Measurements from ENCODE around the gene CTSK. TPM values are rescaled to one million over a fixed set of nuclear protein-coding genes. Genes with fewer than 3 reads are reported as not detected.

The CTSK gene
- total RNA-seq, 1 donor from 2014 or later, result 3.5 TPM

DNA sequence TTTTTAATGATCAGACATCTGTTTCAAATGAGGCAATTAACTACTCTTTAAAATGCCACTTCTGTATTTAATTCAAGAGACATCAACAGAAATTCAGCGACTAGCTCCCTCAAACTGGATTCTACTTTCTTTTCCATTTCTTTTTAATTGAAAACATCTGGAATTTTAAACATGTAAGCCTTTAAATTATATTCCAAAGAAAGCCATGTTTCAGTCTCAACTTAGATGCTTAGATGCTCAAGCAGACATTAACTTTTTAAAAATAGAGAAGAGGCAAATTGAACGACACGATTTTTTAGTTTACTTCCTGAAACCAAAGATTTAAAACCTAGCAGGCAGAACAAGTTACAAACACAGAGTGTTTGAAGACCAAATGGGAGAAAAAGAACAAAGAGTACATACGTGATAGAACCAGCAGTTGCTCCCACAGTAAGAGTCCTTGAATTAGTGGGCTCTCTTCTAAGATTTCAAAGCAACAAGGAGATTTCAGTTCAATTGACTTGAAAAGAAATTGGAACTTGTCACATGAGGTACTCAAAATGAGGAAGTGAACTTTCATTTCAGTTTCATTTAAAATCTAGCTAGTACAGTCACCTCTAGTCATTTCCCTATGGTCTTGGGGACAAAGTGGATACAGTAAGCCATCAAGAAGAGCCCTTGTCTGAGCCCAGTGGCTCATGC, 42.6 kb downstream of the CTSK start, which contains the start of gene CTSS:
CTSS (minus strand) TSS at position 483 of the 681 bp plus-strand sequence. CDS start 1,015 bp downstream, outside the sequence.
- peaks cover 55% of the 10 kb centered on the region for H3K4me1 Mint-ChIP-seq
- no peak for DNase-seq
- H3K27me3 Mint-ChIP-seq, result no peaks in the 10 kb centered on the region
- ChIA-PET POLR2A (interaction anchor here (0.5 to 3.4 kb wide), 22 partner anchors 9 to 701 kb away, joined by 3 to 13 read pairs (median 4); partner anchors contain the start of genes ARNT, CERS2, ENSA and GOLPH3L), CTCF (interaction anchor here (0.6 to 4.7 kb wide), 3 partner anchors 156 to 535 kb away, joined by 3 to 22 read pairs (median 3); no protein-coding TSS in a partner anchor)
- H3K9me3 Mint-ChIP-seq, result no peaks in the 10 kb centered on the region
- peak; percentile 88 for ATAC-seq (ENCODE audit: low read depth)
- intact Hi-C loops (cut with micrococcal nuclease), result loop anchor here (2.0 to 10.0 kb wide), 3 partner anchors 47 to 213 kb away; no protein-coding TSS in a partner anchor
- TF ChIP-seq, protein P1, sequence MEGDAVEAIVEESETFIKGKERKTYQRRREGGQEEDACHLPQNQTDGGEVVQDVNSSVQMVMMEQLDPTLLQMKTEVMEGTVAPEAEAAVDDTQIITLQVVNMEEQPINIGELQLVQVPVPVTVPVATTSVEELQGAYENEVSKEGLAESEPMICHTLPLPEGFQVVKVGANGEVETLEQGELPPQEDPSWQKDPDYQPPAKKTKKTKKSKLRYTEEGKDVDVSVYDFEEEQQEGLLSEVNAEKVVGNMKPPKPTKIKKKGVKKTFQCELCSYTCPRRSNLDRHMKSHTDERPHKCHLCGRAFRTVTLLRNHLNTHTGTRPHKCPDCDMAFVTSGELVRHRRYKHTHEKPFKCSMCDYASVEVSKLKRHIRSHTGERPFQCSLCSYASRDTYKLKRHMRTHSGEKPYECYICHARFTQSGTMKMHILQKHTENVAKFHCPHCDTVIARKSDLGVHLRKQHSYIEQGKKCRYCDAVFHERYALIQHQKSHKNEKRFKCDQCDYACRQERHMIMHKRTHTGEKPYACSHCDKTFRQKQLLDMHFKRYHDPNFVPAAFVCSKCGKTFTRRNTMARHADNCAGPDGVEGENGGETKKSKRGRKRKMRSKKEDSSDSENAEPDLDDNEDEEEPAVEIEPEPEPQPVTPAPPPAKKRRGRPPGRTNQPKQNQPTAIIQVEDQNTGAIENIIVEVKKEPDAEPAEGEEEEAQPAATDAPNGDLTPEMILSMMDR (IDR thresholded peaks at IDR 0.05), result no peak
- H3K36me3 Mint-ChIP-seq (ENCODE audit: low read depth), result peaks cover 36% of the 10 kb centered on the region
- H3K27ac Mint-ChIP-seq, result peak within 1 kb of the TSS; percentile 97
- peak within 1 kb of the TSS; percentile 93 for H3K4me3 Mint-ChIP-seq

- Mint-ChIP-seq H3K4me1 (peaks cover 63% of the 10 kb centered on the region), H3K36me3 (ENCODE audit: low read depth) (peaks cover 43% of the 10 kb centered on the region), H3K27me3 (no peaks in the 10 kb centered on the region), H3K9me3 (no peaks in the 10 kb centered on the region), H3K4me3 (peak overlapping the region; percentile 93), H3K27ac (peak overlapping the region; percentile 97)
- ATAC-seq (ENCODE audit: low read depth), result peak; percentile 16
- ChIA-PET CTCF (interaction anchor here (0.6 to 4.7 kb wide), 2 partner anchors 157 to 536 kb away, joined by 3 to 22 read pairs; no protein-coding TSS in a partner anchor), POLR2A (interaction anchor here (0.5 to 3.4 kb wide), 13 partner anchors 8 to 490 kb away, joined by 3 to 10 read pairs (median 4); partner anchors contain the start of genes ARNT, CERS2, ENSA and PSMD4)
- DNase-seq, result no peak
- TF ChIP-seq, protein P1 (IDR thresholded peaks at IDR 0.05), result no peak
- intact Hi-C loops (cut with micrococcal nuclease), result loop anchor here (2.0 to 10.0 kb wide), 3 partner anchors 48 to 214 kb away; no protein-coding TSS in a partner anchor
Observed at GRCh38 chr1:150764617-150765101, 43.4 kb downstream of the CTSK start.

DNA sequence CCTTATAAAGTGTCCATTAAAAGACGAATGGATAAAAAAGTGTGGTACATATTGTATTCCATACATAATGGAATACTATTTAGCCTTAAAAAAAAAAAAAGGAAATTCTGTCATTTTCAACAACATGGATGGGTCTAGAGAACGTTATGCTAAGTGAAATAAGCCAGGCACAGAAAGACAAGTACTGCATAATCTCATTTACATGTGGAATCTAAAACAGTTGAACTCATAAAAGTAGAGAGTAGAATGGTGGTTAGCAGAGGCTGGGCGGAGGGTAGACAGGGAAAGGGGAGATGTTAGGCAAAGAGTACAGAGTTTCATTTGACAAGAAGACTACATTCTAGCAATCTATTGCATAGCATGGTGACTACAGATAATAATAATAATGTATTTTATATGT, 45.0 kb downstream of the CTSK start:
- ChIA-PET CTCF (interaction anchor here (4.7 kb wide), 1 partner anchor 159 kb away, joined by 22 read pairs; no protein-coding TSS in a partner anchor), POLR2A (interaction anchor here (0.7 to 3.4 kb wide), 2 partner anchors 162 to 211 kb away, joined by 4 to 9 read pairs; partner anchors contain the start of gene CERS2)
- H3K4me1 Mint-ChIP-seq, result peaks cover 65% of the 10 kb centered on the region
- DNase-seq (no peak), ATAC-seq (ENCODE audit: low read depth) (no peak)
- TF ChIP-seq, protein P1 (IDR thresholded peaks at IDR 0.05), result no peak
- H3K4me3 Mint-ChIP-seq, result peak overlapping the region; percentile 69
- peak overlapping the region; percentile 67 for H3K27ac Mint-ChIP-seq
- H3K9me3 Mint-ChIP-seq, result no peaks in the 10 kb centered on the region
- H3K27me3 Mint-ChIP-seq, result no peaks in the 10 kb centered on the region
- peaks cover 55% of the 10 kb centered on the region for H3K36me3 Mint-ChIP-seq (ENCODE audit: low read depth)
- intact Hi-C loops (cut with micrococcal nuclease), result loop anchor here (10.0 kb wide), 1 partner anchor 198 kb away; no protein-coding TSS in a partner anchor

GRCh38 chr1:150762552-150762951, 45.5 kb downstream of the CTSK start:
- H3K36me3 Mint-ChIP-seq (ENCODE audit: low read depth), result peaks cover 59% of the 10 kb centered on the region
- H3K27me3 Mint-ChIP-seq, result no peaks in the 10 kb centered on the region
- peaks cover 64% of the 10 kb centered on the region for H3K4me1 Mint-ChIP-seq
- intact Hi-C loops (cut with micrococcal nuclease), result loop anchor here (10.0 kb wide), 1 partner anchor 198 kb away; no protein-coding TSS in a partner anchor
- H3K9me3 Mint-ChIP-seq, result no peaks in the 10 kb centered on the region
- no peak overlapping the region for H3K27ac Mint-ChIP-seq
- peak overlapping the region; percentile 69 for H3K4me3 Mint-ChIP-seq
- DNase-seq, result no peak
- TF ChIP-seq, protein P1 (IDR thresholded peaks at IDR 0.05), result no peak
- ChIA-PET POLR2A (interaction anchor here (0.6 to 0.7 kb wide), 2 partner anchors 161 to 162 kb away, joined by 4 to 6 read pairs; no protein-coding TSS in a partner anchor), CTCF (interaction anchor here (4.7 kb wide), 1 partner anchor 159 kb away, joined by 22 read pairs; no protein-coding TSS in a partner anchor)
- no peak for ATAC-seq (ENCODE audit: low read depth)

All from activated B cell treated with CpG ODN at 0.5 μM for 24 hours (primary cell).